Activated CD8-positive, alpha-beta memory T cell treated with anti-CD3 and anti-CD28 coated beads, Interleukin-2, amount 10 ng/mL, durations not matched to agents 7 days and 5 days (primary cell): ENCODE data around the gene IZUMO1. TPM values are rescaled to one million over a fixed set of nuclear protein-coding genes. Genes with fewer than 3 reads are reported as not detected.

ENCODE experiments used
- ATAC-seq: fragments of 150-1000 bp; cut with Tn5 transposase; one replicate; pipeline ENCODE4 v1.10.0; 2021; ENCODE audit warnings: moderate library complexity
- CTCF ChIA-PET: fragments of 350-600 bp; sonication (Branson Sonifier 250); formaldehyde crosslinking; loops from one replicate; lab custom pipeline; 2021; ENCODE audit warnings: antibody characterized with exemption; lab: Charles Lee
- DNase-seq: peaks from one replicate; pipeline ENCODE4 v3.0.0-alpha.2; 2020
- H3K27ac Mint-ChIP-seq: one replicate; pipeline ENCODE4 v1.8.0; 2021; ENCODE audit warnings: mild to moderate bottlenecking, mixed read lengths
- H3K27me3 Mint-ChIP-seq: one replicate; pipeline ENCODE4 v1.8.0; 2021; ENCODE audit warnings: mixed read lengths
- H3K36me3 Mint-ChIP-seq: one replicate; pipeline ENCODE4 v1.8.0; 2021; ENCODE audit warnings: mild to moderate bottlenecking, mixed read lengths
- H3K4me1 Mint-ChIP-seq: one replicate; pipeline ENCODE4 v1.8.0; 2021; ENCODE audit warnings: mixed read lengths
- H3K4me3 Mint-ChIP-seq: one replicate; pipeline ENCODE4 v1.8.0; 2021; ENCODE audit warnings: mild to moderate bottlenecking, moderate library complexity, mixed read lengths
- H3K9me3 Mint-ChIP-seq: one replicate; pipeline ENCODE4 v1.8.0; 2022; ENCODE audit warnings: low read depth, mixed read lengths
- total RNA-seq, 2 experiments: library from RNA; stranded (reverse); gene quantifications; one replicate each; pipeline ENCODE4 v1.2.3, GENCODE V29; 2021

Gene IZUMO1
- total RNA-seq, 2 experiments from 2014 or later: not detected

DNA sequence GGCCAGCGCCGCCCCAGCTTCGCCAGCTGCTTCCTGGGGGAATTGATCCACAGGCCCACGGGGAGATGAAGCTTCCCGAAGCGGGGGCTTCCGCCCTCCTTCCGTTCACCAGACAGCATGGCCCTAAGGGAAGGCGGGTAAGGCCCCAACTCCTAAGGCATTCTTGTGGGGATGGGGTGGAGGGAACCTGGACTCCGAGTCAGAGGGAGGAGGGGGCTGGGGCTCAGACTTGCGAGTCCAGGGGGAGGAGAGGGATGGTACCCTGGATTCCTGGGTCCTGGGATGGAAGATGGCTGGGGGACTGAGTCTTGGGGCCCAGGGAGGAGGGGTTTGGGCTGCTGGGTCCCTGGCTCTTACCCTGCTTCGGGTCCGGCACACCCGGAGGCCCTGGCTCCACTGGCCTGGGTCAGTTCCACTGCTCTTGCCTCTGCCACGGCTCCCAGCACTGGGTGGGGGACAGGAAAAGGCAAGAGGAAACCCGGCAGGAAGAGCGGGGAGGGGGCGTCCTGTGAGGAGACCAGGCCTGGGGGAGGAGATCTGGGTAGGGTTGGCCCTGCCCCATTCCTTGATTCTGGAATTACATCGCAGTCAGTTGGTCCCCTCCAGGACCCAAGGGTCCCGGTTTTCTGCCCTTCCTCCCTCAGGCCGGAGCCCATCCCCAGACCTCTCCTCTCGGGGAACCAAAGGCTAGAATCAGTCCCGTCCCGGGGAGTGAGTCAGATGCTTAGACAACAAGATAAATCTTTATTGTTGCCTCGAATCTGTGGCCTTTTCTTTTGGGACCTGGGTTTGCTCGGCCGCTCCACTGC lies 6.3 kb downstream of the IZUMO1 start, which contains the start of gene RASIP1:
Gene RASIP1, minus strand, starts transcription at position 447 of the 809 bp plus-strand sequence. Its CDS starts 328 bp downstream, at position 119.
- Mint-ChIP-seq H3K4me1 (peaks cover 14% of the 10 kb centered on the region), H3K9me3 (no peaks in the 10 kb centered on the region), H3K36me3 (no peaks in the 10 kb centered on the region), H3K27ac (no peak within 1 kb of the TSS), H3K4me3 (no peak within 1 kb of the TSS), H3K27me3 (peaks cover 17% of the 10 kb centered on the region)
- ATAC-seq: no peak
- CTCF ChIA-PET: interaction anchor here (1.4 to 4.3 kb wide), 5 partner anchors 14 to 102 kb away, joined by 3 to 42 read pairs (median 20); partner anchors contain the start of gene CA11
- DNase-seq: no peak

GRCh38 chr19:48739404-48740163 lies 7.1 kb downstream of the IZUMO1 start:
- no peaks in the 10 kb centered on the region for H3K36me3 Mint-ChIP-seq
- no peak overlapping the region for H3K27ac Mint-ChIP-seq
- no peak overlapping the region for H3K4me3 Mint-ChIP-seq
- CTCF ChIA-PET: interaction anchor here (0.7 to 4.3 kb wide), 14 partner anchors 7 to 358 kb away, joined by 3 to 42 read pairs (median 6); partner anchors contain the start of genes CA11, FGF21 and IZUMO1
- ATAC-seq (no peak), DNase-seq (no peak)
- H3K4me1 Mint-ChIP-seq: peaks cover 14% of the 10 kb centered on the region
- H3K27me3 Mint-ChIP-seq: peaks cover 17% of the 10 kb centered on the region
- H3K9me3 Mint-ChIP-seq: no peaks in the 10 kb centered on the region

DNA sequence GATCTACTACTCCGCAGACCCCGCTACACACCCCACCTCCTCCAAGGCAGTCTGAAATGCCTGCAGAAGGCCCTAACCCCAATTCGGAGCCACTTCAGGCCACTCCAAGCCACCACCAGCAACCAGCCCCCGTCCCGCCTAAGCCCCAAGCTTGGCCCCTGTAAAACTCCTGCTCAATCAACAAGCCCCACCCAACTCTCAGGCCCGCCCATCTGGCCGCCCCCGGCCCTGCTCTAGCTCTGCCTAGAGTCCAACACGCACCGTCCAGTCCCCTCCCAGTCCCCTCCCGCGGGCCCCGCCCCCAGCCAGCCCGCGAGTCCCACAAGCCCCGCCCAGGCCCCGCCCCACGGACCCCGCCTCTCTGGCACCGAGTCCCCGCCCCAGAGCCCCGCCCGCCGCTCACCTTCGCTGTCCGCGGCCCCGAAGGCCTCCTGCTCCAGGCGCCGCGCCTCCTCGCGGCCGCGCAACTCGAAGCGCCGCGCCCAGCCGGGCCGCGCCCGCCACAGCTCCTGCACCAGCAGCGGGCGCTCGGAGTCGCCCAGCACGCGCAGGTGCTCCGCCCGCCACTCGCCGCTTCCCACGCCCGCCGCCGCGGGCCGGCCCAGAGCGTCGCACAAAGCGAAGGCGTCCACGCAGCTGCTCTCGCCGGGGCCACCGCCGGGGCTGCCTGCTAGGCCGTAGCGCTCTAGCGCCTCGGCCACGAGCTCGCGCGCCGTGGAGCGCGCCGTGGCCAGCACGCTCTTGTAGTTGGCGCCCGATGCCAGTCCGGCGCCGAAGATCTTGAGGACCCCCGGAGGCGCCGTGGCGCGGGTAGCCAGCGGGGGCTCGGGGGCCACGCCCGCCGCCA lies 7.9 kb downstream of the IZUMO1 start:
- Mint-ChIP-seq H3K4me1 (peaks cover 14% of the 10 kb centered on the region), H3K27ac (peak overlapping the region; percentile 11), H3K27me3 (peaks cover 17% of the 10 kb centered on the region), H3K4me3 (peak overlapping the region; percentile 15), H3K36me3 (no peaks in the 10 kb centered on the region), H3K9me3 (no peaks in the 10 kb centered on the region)
- DNase-seq (peak; percentile 94), ATAC-seq (peak; percentile 97)
- CTCF ChIA-PET: interaction anchor here (0.6 to 4.3 kb wide), 16 partner anchors 8 to 359 kb away, joined by 3 to 42 read pairs (median 5); partner anchors contain the start of genes CA11, FGF21 and IZUMO1

DNA sequence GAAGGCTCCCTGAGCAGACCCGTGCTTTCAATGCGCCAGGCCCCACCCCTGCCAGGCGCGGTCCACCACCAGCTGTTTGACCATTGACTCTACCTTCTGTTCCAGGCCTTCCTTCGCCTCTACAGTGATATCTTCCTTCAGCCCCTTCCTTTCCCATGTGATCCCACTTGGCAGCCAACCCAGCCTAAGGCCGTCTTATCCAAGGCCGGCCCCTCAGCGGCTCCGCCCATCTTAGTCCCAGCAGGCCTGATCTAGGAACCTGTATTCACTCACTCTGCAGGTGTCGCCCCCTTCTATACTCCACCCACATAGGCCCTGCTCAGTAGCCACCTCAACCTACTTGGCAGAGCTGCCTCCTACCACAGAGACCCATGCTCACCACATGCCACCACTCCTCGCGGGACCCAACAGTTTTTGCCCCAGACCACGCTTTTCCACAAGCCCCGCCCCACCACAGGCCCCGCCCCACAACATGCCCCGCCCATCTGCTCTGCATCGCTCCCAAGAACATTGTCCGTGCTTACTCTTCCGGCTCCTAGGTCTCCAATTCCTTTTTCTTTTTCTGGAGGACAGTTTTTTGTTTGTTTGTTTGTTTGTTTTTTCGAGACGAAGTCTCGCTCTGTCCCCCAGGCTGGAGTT lies 9.2 kb downstream of the IZUMO1 start:
- H3K4me3 Mint-ChIP-seq: no peak overlapping the region
- CTCF ChIA-PET: interaction anchor here (1.3 to 4.3 kb wide), 3 partner anchors 11 to 93 kb away, joined by 3 to 42 read pairs (median 27); partner anchors contain the start of gene CA11
- no peaks in the 10 kb centered on the region for H3K36me3 Mint-ChIP-seq
- no peak overlapping the region for H3K27ac Mint-ChIP-seq
- H3K27me3 Mint-ChIP-seq: peaks cover 17% of the 10 kb centered on the region
- DNase-seq (no peak), ATAC-seq (no peak)
- H3K9me3 Mint-ChIP-seq: no peaks in the 10 kb centered on the region
- H3K4me1 Mint-ChIP-seq: peaks cover 14% of the 10 kb centered on the region

DNA sequence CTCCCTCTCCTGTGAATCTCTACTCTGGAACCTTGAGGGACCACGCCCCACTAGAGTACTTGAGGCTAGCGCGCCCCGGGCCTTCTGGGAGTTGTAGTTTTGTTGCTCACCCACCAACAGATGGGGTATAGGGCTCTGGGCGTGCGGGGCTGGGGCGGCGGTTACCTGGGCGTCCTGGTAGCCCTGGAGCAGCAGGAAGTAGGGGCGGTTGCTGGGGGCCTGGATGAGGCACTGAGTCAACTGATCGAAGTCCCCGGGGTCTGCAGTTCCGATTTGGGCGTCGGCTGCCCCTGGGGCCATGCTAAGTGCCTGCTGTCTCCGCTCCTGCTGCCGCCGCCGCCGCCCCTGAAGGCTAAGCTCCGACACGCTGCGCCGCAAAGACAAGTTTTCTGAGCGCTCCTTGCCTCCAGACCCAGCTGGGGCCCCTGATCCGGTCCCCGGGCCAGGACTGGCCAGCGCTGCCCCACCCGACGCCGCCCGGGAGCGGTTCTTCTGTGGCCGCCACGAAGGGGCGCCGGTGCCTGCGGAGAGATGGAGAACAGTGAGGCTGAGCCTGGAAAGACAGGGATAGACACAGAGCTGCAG lies 11.6 kb downstream of the IZUMO1 start:
- Mint-ChIP-seq H3K4me1 (peaks cover 11% of the 10 kb centered on the region), H3K36me3 (no peaks in the 10 kb centered on the region), H3K9me3 (no peaks in the 10 kb centered on the region), H3K27ac (no peak overlapping the region), H3K27me3 (peaks cover 5% of the 10 kb centered on the region), H3K4me3 (no peak overlapping the region)
- ATAC-seq (no peak), DNase-seq (no peak)
- CTCF ChIA-PET: no interaction called here

- Mint-ChIP-seq H3K36me3 (no peaks in the 10 kb centered on the region), H3K4me1 (peaks cover 6% of the 10 kb centered on the region), H3K27me3 (no peaks in the 10 kb centered on the region), H3K27ac (no peak overlapping the region), H3K9me3 (no peaks in the 10 kb centered on the region), H3K4me3 (no peak overlapping the region)
- DNase-seq (no peak), ATAC-seq (no peak)
- CTCF ChIA-PET: no interaction called here
Observed at GRCh38 chr19:48734625-48735024, 12.1 kb downstream of the IZUMO1 start.

GRCh38 chr19:48731452-48731851 lies 15.3 kb downstream of the IZUMO1 start:
- Mint-ChIP-seq H3K4me1 (peaks cover 4% of the 10 kb centered on the region), H3K27me3 (no peaks in the 10 kb centered on the region), H3K4me3 (no peak overlapping the region), H3K27ac (no peak overlapping the region), H3K36me3 (peaks cover 10% of the 10 kb centered on the region), H3K9me3 (peaks cover 4% of the 10 kb centered on the region)
- ATAC-seq (no peak), DNase-seq (no peak)
- CTCF ChIA-PET: no interaction called here

- no peak for ATAC-seq
- CTCF ChIA-PET: interaction anchor here (0.6 to 1.3 kb wide), 2 partner anchors 96 to 114 kb away, joined by 3 to 4 read pairs; no protein-coding TSS in a partner anchor
- H3K36me3 Mint-ChIP-seq: peaks cover 23% of the 10 kb centered on the region
Observed at GRCh38 chr19:48728911-48729664, 17.6 kb downstream of the IZUMO1 start.

GRCh38 chr19:48726556-48726955 lies 20.2 kb downstream of the IZUMO1 start:
- H3K4me3 Mint-ChIP-seq: no peak overlapping the region
- H3K4me1 Mint-ChIP-seq: peaks cover 20% of the 10 kb centered on the region
- H3K36me3 Mint-ChIP-seq: peaks cover 23% of the 10 kb centered on the region
- peaks cover 14% of the 10 kb centered on the region for H3K9me3 Mint-ChIP-seq
- CTCF ChIA-PET: interaction anchor here (1.6 to 4.8 kb wide), 2 partner anchors 10 to 12 kb away, joined by 5 to 42 read pairs; no protein-coding TSS in a partner anchor
- peak overlapping the region; percentile 88 for H3K27ac Mint-ChIP-seq
- H3K27me3 Mint-ChIP-seq: no peaks in the 10 kb centered on the region
- ATAC-seq (peak; percentile 76), DNase-seq (peak; percentile 67)

More at GRCh38 chr19:48728911-48729664, 17.6 kb downstream of the IZUMO1 start:
- peaks cover 14% of the 10 kb centered on the region for H3K9me3 Mint-ChIP-seq
- H3K4me1 Mint-ChIP-seq: peaks cover 19% of the 10 kb centered on the region
- no peak overlapping the region for H3K4me3 Mint-ChIP-seq
- H3K27ac Mint-ChIP-seq: no peak overlapping the region
- no peak for DNase-seq
- no peaks in the 10 kb centered on the region for H3K27me3 Mint-ChIP-seq

- peak overlapping the region; percentile 73 for H3K27ac Mint-ChIP-seq
- CTCF ChIA-PET: interaction anchor here (1.1 to 4.8 kb wide), 7 partner anchors 8 to 269 kb away, joined by 3 to 42 read pairs (median 4); partner anchors contain the start of genes CA11, GYS1 and RUVBL2
- H3K36me3 Mint-ChIP-seq: peaks cover 23% of the 10 kb centered on the region
- H3K4me1 Mint-ChIP-seq: peaks cover 26% of the 10 kb centered on the region
- H3K27me3 Mint-ChIP-seq: no peaks in the 10 kb centered on the region
- H3K9me3 Mint-ChIP-seq: peaks cover 14% of the 10 kb centered on the region
- ATAC-seq: peak; percentile 17
- no peak for DNase-seq
- no peak overlapping the region for H3K4me3 Mint-ChIP-seq
Observed at GRCh38 chr19:48724796-48725753, 21.6 kb downstream of the IZUMO1 start.
